Keratinocyte (primary cell): Measurements from ENCODE around the gene ANKRD9. TPM values are rescaled to one million over a fixed set of nuclear protein-coding genes. Genes with fewer than 3 reads are reported as not detected.

Experiments used
- DNase-seq: peaks from one replicate; pipeline ENCODE4 v3.0.0-alpha.2; 2011; ENCODE audit warnings: low read depth, missing footprints, low spot score
- FAIRE-seq: peaks from 2 replicates; lab custom pipeline; 2011; peaks lifted over from hg19 to GRCh38; lab: Jason Lieb, UNC
- H2AFZ ChIP-seq: 2 replicates; pipeline ENCODE4 v1.6.0; 2012; ENCODE audit warnings: low read length, control low read depth, inconsistent platforms; ENCODE audit not compliant: control insufficient read depth
- H3K27ac ChIP-seq: 2 replicates; pipeline ENCODE4 v1.5.1; 2011; ENCODE audit warnings: low read length; ENCODE audit not compliant: control insufficient read depth, insufficient read depth
- H3K27me3 ChIP-seq: 3 replicates; pipeline ENCODE4 v1.6.0; 2011; ENCODE audit warnings: low read length; ENCODE audit not compliant: control insufficient read depth, insufficient read depth; ENCODE audit errors: extremely low read depth
- H3K36me3 ChIP-seq, 2 experiments: 2 replicates in 1 of 2; 3 replicates in 1 of 2; pipeline ENCODE4 v1.5.1; 2011; ENCODE audit warnings: low read length in 2 of 2, mild to moderate bottlenecking in 1 of 2; ENCODE audit not compliant: control insufficient read depth in 2 of 2, insufficient read depth in 2 of 2; ENCODE audit errors: extremely low read depth in 1 of 2
- H3K4me1 ChIP-seq: 3 replicates; pipeline ENCODE4 v1.5.1; 2011; ENCODE audit warnings: low read length; ENCODE audit not compliant: control insufficient read depth, insufficient read depth; ENCODE audit errors: extremely low read depth
- H3K4me2 ChIP-seq: 3 replicates; pipeline ENCODE4 v1.6.0; 2011; ENCODE audit warnings: low read depth, low read length; ENCODE audit not compliant: control insufficient read depth, insufficient read depth; ENCODE audit errors: extremely low read depth
- H3K4me3 ChIP-seq, 3 experiments: fragments of 200-600 bp in 1 of 3; sonication (generic) in 1 of 3; 2 replicates in 2 of 3; 3 replicates in 1 of 3; pipeline ENCODE4 v1.5.1; 2011 to 2016; ENCODE audit warnings: low read length in 3 of 3, mild to moderate bottlenecking in 3 of 3, control low read depth in 2 of 3, inconsistent platforms in 1 of 3, low read depth in 1 of 3, mixed read lengths in 1 of 3, mixed run types in 1 of 3, moderate library complexity in 1 of 3; ENCODE audit not compliant: control insufficient read depth in 2 of 3, insufficient read depth in 2 of 3; ENCODE audit errors: extremely low read depth in 1 of 3
- H3K79me2 ChIP-seq: 2 replicates; pipeline ENCODE4 v1.6.0; 2012; ENCODE audit warnings: low read length; ENCODE audit not compliant: control insufficient read depth, insufficient read depth
- H3K9ac ChIP-seq: 3 replicates; pipeline ENCODE4 v1.6.0; 2011; ENCODE audit warnings: low read length; ENCODE audit not compliant: control insufficient read depth, insufficient read depth; ENCODE audit errors: extremely low read depth
- H3K9me1 ChIP-seq: 3 replicates; pipeline ENCODE4 v1.6.0; 2011; ENCODE audit warnings: low read length; ENCODE audit not compliant: control insufficient read depth, insufficient read depth; ENCODE audit errors: extremely low read depth
- H3K9me3 ChIP-seq: 2 replicates; pipeline ENCODE4 v1.5.1; 2012; ENCODE audit warnings: low read depth, low read length; ENCODE audit not compliant: control insufficient read depth
- H4K20me1 ChIP-seq: 3 replicates; pipeline ENCODE4 v1.6.0; 2011; ENCODE audit warnings: low read length; ENCODE audit not compliant: control insufficient read depth, insufficient read depth; ENCODE audit errors: extremely low read depth
- EZH2 ChIP-seq: IDR thresholded peaks from one replicate; pipeline ENCODE4 v1.6.1; 2012; ENCODE audit warnings: inconsistent platforms, mild to moderate bottlenecking, low read length, moderate library complexity
- dilution Hi-C: fragments of 300-500 bp; cut with MboI; formaldehyde crosslinking; loops from one replicate; pipeline ENCODE4 v1.7.0; 2020; ENCODE audit warnings: low sequenced_read_pairs; ENCODE audit not compliant: extremely low pct_ligation_motif_present
- polyA plus RNA-seq, 5 experiments: library from polyadenylated mRNA; depleted of rRNA in 3 of 5; stranded (reverse) in 3 of 5; stranded (forward) in 1 of 5; unstranded in 1 of 5; fragments of >200 nt; gene quantifications; 1 replicate in 1 of 5; 2 replicates in 3 of 5; 3 replicates in 1 of 5; pipeline versions ENCODE4 v1.2.1 to v1.2.3, GENCODE V29; 2011 to 2012; ENCODE audit warnings: missing spikeins in 2 of 5, low read depth in 1 of 5, low replicate concordance in 1 of 5
- TF ChIP-seq, protein P1 (sequence below), 3 experiments: IDR thresholded peaks in 1 of 3; conservative IDR thresholded peaks in 1 of 3; optimal IDR thresholded peaks in 1 of 3; 2 replicates in 2 of 3; 3 replicates in 1 of 3; pipeline versions ENCODE3 to v1.5.1; 2011; ENCODE audit warnings: low read length in 3 of 3, mild to moderate bottlenecking in 3 of 3, moderate library complexity in 2 of 3, control low read depth in 1 of 3, inconsistent platforms in 1 of 3; ENCODE audit not compliant: insufficient read depth in 2 of 3; ENCODE audit errors: extremely low read depth in 1 of 3

Gene ANKRD9
- polyA plus RNA-seq, 1 donor (not counting 4 experiments of a cell fraction or from before 2014, with no cell fraction given): 4.9 TPM

- Histone ChIP-seq H3K27me3 (no peaks in the 10 kb centered on the region), H3K9me3 (no peaks in the 10 kb centered on the region), H3K4me2 (no peak overlapping the region), H2AFZ (no peak overlapping the region), H3K9ac (no peak overlapping the region), H4K20me1 (no peaks in the 10 kb centered on the region), H3K79me2 (no peaks in the 10 kb centered on the region), H3K27ac (no peak overlapping the region), H3K4me1 (peaks cover 31% of the 10 kb centered on the region), H3K9me1 (no peaks in the 10 kb centered on the region), H3K36me3 (peaks cover 3 to 4% of the 10 kb centered on the region in 2 experiments), H3K4me3 (no peak overlapping the region)
- no peak for TF ChIP-seq EZH2
- TF ChIP-seq, protein P1, sequence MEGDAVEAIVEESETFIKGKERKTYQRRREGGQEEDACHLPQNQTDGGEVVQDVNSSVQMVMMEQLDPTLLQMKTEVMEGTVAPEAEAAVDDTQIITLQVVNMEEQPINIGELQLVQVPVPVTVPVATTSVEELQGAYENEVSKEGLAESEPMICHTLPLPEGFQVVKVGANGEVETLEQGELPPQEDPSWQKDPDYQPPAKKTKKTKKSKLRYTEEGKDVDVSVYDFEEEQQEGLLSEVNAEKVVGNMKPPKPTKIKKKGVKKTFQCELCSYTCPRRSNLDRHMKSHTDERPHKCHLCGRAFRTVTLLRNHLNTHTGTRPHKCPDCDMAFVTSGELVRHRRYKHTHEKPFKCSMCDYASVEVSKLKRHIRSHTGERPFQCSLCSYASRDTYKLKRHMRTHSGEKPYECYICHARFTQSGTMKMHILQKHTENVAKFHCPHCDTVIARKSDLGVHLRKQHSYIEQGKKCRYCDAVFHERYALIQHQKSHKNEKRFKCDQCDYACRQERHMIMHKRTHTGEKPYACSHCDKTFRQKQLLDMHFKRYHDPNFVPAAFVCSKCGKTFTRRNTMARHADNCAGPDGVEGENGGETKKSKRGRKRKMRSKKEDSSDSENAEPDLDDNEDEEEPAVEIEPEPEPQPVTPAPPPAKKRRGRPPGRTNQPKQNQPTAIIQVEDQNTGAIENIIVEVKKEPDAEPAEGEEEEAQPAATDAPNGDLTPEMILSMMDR (optimal IDR thresholded peaks at IDR 0.05 in 1 of 3, IDR thresholded peaks at IDR 0.05 in 1 of 3, conservative IDR thresholded peaks at IDR 0.05 in 1 of 3; ENCODE audit: extremely low read depth in 1 of 3, insufficient read depth in 2 of 3, low read length in 3 of 3): no peak
- DNase-seq (no peak), FAIRE-seq (no peak)
- dilution Hi-C loops: no loop called here
Observed at GRCh38 chr14:102505000-102505619, 4.5 kb downstream of the ANKRD9 start.

GRCh38 chr14:102504328-102504999 is 5.1 kb downstream of the ANKRD9 start:
- dilution Hi-C loops: no loop called here
- H3K36me3 ChIP-seq: peaks cover 3 to 4% of the 10 kb centered on the region in 2 experiments
- TF ChIP-seq EZH2: no peak
- TF ChIP-seq, protein P1 (optimal IDR thresholded peaks at IDR 0.05 in 1 of 3, IDR thresholded peaks at IDR 0.05 in 1 of 3, conservative IDR thresholded peaks at IDR 0.05 in 1 of 3; ENCODE audit: extremely low read depth in 1 of 3, insufficient read depth in 2 of 3, low read length in 3 of 3): no peak
- no peaks in the 10 kb centered on the region for H3K9me3 ChIP-seq
- H3K9ac ChIP-seq: no peak overlapping the region
- no peaks in the 10 kb centered on the region for H3K27me3 ChIP-seq
- no peak overlapping the region for H3K27ac ChIP-seq
- H3K4me3 ChIP-seq: no peak overlapping the region
- H2AFZ ChIP-seq: no peak overlapping the region
- DNase-seq (no peak), FAIRE-seq (no peak)
- peaks cover 37% of the 10 kb centered on the region for H3K4me1 ChIP-seq
- no peaks in the 10 kb centered on the region for H4K20me1 ChIP-seq
- H3K9me1 ChIP-seq: no peaks in the 10 kb centered on the region
- H3K79me2 ChIP-seq: no peaks in the 10 kb centered on the region
- no peak overlapping the region for H3K4me2 ChIP-seq
